ENCODE measurements around the gene CSK. TPM values are rescaled to one million over a fixed set of nuclear protein-coding genes. Genes with fewer than 3 reads are reported as not detected.

Gene CSK
- total RNA-seq, 2 experiments from 2014 or later, result 112 to 355 TPM

- H3K36me3 ChIP-seq (ENCODE audit: insufficient read depth, low read length), result peaks cover 92% of the 10 kb centered on the region
- H4K20me1 ChIP-seq (ENCODE audit: insufficient read depth, low read length), result peaks cover 39% of the 10 kb centered on the region
- no peak for DNase-seq (ENCODE audit: low spot score)
- H3K9me2 ChIP-seq (ENCODE audit: insufficient read depth, low read length), result no peaks in the 10 kb centered on the region
- POLR2A ChIA-PET, result interaction anchor here (3.2 to 11.8 kb wide), 2 partner anchors 11 to 19 kb away, joined by 22 to 221 read pairs; partner anchors contain the start of gene CSK
- H3K27ac ChIP-seq (ENCODE audit: low read depth, low read length, poor library complexity, severe bottlenecking), result no peak overlapping the region
- intact Hi-C loops (cut with micrococcal nuclease; ENCODE audit: unreplicated experiment), result no loop called here
- H3K4me1 ChIP-seq (ENCODE audit: insufficient read depth, low read length, poor library complexity, severe bottlenecking), result peaks cover 98% of the 10 kb centered on the region
- no peak for TF ChIP-seq CTCF (conservative IDR thresholded peaks at IDR 0.05; ENCODE audit: low read length)
- TF ChIP-seq EZH2phosphoT487 (IDR thresholded peaks at IDR 0.05; ENCODE audit: borderline replicate concordance, low read depth, low read length), result no peak
- peaks cover 82% of the 10 kb centered on the region for H3K79me2 ChIP-seq (ENCODE audit: insufficient read depth, low read depth, low read length)
- H2AFZ ChIP-seq (ENCODE audit: low read length), result no peak overlapping the region
- H3K4me3 ChIP-seq (ENCODE audit: low read depth, low read length, poor library complexity, severe bottlenecking), result no peak overlapping the region
- H3K9me3 ChIP-seq (ENCODE audit: low read length), result no peaks in the 10 kb centered on the region
- BruUV-seq (replicated peaks), result no TSS peak
- no peak overlapping the region for H3K4me2 ChIP-seq (ENCODE audit: low read length)
- CTCF ChIA-PET (ENCODE audit: unreplicated experiment), result interaction anchor here (3.5 kb wide), 1 partner anchor 15 kb away, joined by 17 read pairs; no protein-coding TSS in a partner anchor
Observed at GRCh38 chr15:74794970-74795349, 13.1 kb downstream of the CSK start.

GRCh38 chr15:74795966-74796625 lies 14.2 kb downstream of the CSK start:
- H3K9me2 ChIP-seq (ENCODE audit: insufficient read depth, low read length), result no peaks in the 10 kb centered on the region
- H3K9me3 ChIP-seq (ENCODE audit: low read length), result no peaks in the 10 kb centered on the region
- no peak overlapping the region for H3K4me2 ChIP-seq (ENCODE audit: low read length)
- H3K4me1 ChIP-seq (ENCODE audit: insufficient read depth, low read length, poor library complexity, severe bottlenecking), result peaks cover 93% of the 10 kb centered on the region
- peaks cover 92% of the 10 kb centered on the region for H3K36me3 ChIP-seq (ENCODE audit: insufficient read depth, low read length)
- H3K79me2 ChIP-seq (ENCODE audit: insufficient read depth, low read depth, low read length), result peaks cover 70% of the 10 kb centered on the region
- H2AFZ ChIP-seq (ENCODE audit: low read length), result no peak overlapping the region
- CTCF ChIA-PET (ENCODE audit: unreplicated experiment), result interaction anchor here (2.0 kb wide), 1 partner anchor 8 kb away, joined by 6 read pairs; no protein-coding TSS in a partner anchor
- H4K20me1 ChIP-seq (ENCODE audit: insufficient read depth, low read length), result peaks cover 38% of the 10 kb centered on the region
- H3K27ac ChIP-seq (ENCODE audit: low read depth, low read length, poor library complexity, severe bottlenecking), result no peak overlapping the region
- H3K4me3 ChIP-seq (ENCODE audit: low read depth, low read length, poor library complexity, severe bottlenecking), result no peak overlapping the region
- TF ChIP-seq CTCF (conservative IDR thresholded peaks at IDR 0.05; ENCODE audit: low read length), result no peak
- no peak for TF ChIP-seq EZH2phosphoT487 (IDR thresholded peaks at IDR 0.05; ENCODE audit: borderline replicate concordance, low read depth, low read length)
- POLR2A ChIA-PET, result interaction anchor here (0.6 to 2.9 kb wide), 3 partner anchors 8 to 657 kb away, joined by 4 to 16 read pairs (median 4); no protein-coding TSS in a partner anchor
- DNase-seq (ENCODE audit: low spot score), result no peak
- intact Hi-C loops (cut with micrococcal nuclease; ENCODE audit: unreplicated experiment), result no loop called here
- BruUV-seq (replicated peaks), result TSS peak; percentile 8

Data from OCI-LY7 (cell line).